G401 (cell line): Measurements from ENCODE around the gene PLEKHA4. TPM values are rescaled to one million over a fixed set of nuclear protein-coding genes. Genes with fewer than 3 reads are reported as not detected.
"Not testable (repeated sequence)": the region's sequence is repeated elsewhere in the genome, so short reads cannot be mapped to it uniquely, and the experiment has no call there.

Experiments used
- DNase-seq: peaks from one replicate; pipeline ENCODE4 v3.0.0-alpha.2; 2015; ENCODE audit warnings: low spot score
- in situ Hi-C: cut with HindIII; loops from 2 replicates; pipeline ENCODE4 v1.10.0; 2016; ENCODE audit warnings: low sequenced_read_pairs, mixed read lengths
- total RNA-seq: library from RNA; depleted of rRNA; stranded (reverse); fragments of >200 nt; shearing (Covaris generic); gene quantifications from 2 replicates; pipeline ENCODE4 v1.2.3, GENCODE V29; 2014; rRNA removed

Gene PLEKHA4, protein sequence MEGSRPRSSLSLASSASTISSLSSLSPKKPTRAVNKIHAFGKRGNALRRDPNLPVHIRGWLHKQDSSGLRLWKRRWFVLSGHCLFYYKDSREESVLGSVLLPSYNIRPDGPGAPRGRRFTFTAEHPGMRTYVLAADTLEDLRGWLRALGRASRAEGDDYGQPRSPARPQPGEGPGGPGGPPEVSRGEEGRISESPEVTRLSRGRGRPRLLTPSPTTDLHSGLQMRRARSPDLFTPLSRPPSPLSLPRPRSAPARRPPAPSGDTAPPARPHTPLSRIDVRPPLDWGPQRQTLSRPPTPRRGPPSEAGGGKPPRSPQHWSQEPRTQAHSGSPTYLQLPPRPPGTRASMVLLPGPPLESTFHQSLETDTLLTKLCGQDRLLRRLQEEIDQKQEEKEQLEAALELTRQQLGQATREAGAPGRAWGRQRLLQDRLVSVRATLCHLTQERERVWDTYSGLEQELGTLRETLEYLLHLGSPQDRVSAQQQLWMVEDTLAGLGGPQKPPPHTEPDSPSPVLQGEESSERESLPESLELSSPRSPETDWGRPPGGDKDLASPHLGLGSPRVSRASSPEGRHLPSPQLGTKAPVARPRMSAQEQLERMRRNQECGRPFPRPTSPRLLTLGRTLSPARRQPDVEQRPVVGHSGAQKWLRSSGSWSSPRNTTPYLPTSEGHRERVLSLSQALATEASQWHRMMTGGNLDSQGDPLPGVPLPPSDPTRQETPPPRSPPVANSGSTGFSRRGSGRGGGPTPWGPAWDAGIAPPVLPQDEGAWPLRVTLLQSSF
- 12.4 and 20.4 TPM in 2 replicates for total RNA-seq

DNA sequence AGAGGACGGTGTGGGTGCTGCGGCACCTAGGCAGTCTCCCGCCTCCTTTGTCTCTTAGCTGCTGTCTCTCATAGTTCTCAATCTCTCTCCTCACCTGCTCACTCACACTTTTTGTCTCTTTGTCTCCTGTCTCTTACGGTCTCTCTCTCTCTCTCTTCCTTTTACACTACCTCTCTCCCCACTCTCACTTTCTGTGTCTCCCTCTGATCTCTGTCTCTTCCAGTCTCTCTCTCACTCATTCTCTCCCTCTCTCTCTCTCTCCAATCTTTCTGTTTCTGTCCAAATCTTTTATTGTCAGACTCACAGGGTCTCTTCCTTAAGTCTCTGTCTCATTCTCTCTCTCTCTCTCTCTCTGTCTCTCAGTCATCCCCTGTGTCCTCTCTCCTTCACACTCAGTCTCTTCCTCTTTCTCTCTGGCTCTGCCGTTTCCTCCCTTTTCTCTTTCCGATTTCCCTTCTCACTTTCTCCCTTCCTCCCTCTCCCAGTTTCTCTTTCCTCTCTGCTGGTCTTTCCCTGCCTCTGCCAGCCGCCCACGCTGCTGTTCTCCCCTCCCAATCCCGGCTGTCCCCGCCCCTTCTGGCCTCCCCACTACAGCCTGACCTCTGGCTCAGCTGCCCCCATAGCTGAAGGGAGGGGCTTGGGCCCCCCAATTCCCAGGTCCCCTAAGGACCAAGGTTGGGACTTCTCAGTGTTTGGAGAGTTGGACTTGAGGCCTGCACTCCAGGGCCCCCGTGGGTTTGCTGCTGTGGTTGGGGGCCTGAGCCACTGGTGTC, at the start of gene PLEKHA4:
Gene PLEKHA4, minus strand, starts transcription at position 504 of the 773 bp plus-strand sequence. CDS start 997 bp downstream, outside the sequence.
- no peak for DNase-seq
- in situ Hi-C loops = no loop called here

DNA sequence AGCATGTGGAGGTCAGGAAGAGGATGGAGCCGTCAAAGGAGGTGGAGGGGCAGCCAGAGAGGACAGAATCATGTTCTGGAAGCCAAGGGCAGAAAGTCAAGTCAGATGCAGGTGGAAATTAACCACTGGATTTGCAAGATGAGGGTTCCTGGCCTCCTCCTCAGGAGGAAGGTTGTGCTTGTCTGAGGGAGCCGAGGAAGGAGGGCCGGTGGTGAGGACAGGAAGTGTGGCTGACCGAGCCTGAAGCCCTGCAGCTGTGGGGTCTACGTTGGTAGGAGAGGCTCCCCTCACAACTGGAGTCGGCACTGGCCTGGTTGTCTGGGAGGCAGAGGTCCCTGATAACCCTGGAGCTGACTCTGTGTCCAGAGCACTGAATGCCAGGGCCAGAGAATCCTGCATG, 49.7 kb upstream of the PLEKHA4 start:
- in situ Hi-C loops = no loop called here
- no peak for DNase-seq

DNA sequence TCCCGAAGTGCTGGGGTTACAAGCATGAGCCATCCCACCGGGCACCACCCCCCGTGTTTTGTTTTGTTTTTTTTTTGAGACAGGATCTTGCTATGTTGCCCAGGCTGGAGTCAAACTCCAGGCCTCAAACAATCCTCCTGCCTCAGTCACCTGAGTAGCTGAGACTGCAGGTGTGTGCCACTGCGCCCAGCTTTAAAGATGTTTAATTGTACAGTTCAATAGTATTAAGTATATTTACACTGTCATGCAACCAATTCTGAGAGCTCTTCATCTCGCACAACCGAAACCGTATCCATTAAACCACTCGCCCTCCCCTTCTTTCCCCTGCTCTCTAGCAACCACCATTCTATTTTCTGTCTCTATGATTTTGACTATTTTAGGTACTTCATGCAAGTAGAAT, 47.3 kb upstream of the PLEKHA4 start:
- in situ Hi-C loops = no loop called here
- no peak for DNase-seq

DNA sequence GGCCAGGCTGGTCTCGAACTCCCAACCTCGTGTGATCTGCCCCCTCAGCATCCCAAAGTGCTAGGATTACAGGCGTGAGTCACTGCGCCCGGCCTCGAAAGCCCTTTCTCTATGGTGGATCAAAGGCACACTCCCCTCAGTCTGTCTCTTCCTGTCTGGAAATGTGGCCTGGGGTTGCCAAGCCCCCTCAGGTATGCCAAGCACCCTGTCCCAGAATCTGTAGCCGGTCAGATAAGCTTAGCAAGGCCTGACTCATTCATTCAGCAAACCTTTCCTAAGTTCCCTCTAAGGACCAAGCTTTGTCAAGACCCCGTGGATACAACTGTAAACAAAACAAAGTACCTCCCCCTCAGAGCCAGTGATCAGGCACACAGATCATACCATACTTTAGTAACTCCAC, 45.8 kb upstream of the PLEKHA4 start:
- in situ Hi-C loops = no loop called here
- DNase-seq = no peak

DNA sequence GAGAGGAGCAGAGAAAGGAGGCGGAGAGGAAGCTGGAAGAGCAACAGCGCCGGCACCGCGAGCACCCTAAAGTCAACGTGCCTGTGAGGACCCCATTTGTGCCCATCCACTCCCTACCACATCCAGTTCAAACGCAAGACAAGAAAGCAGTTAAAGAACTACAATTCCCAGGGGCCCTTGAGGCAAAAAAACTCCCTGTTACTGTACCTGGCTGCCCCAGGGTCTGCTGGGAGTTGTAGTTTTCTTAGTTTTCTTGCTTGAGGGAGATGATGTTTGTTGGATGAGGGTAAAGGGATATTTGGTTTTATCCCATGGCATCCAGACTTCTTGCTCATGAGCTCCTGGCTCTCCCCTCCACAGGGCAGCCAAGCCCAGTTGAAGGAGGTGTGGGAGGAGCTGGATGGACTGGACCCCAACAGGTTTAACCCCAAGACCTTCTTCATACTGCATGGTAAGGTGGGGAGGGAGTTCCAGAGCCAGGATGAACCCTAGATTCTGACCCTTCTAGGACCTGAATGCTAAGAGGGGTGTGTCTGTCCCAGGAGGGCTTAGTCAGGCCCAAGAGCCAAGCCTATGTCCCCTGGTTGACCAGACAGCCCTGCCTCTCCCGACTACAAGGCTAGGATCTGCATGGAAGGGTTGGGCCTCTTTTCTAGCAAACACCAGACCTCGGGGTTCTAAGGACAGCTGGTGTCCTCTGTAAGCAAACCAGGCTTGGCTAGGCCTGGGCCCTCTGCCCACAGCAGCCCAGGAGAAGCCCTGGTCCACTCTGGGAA, 44.9 kb upstream of the PLEKHA4 start:
- in situ Hi-C loops = no loop called here
- peak; percentile 46 for DNase-seq

DNA sequence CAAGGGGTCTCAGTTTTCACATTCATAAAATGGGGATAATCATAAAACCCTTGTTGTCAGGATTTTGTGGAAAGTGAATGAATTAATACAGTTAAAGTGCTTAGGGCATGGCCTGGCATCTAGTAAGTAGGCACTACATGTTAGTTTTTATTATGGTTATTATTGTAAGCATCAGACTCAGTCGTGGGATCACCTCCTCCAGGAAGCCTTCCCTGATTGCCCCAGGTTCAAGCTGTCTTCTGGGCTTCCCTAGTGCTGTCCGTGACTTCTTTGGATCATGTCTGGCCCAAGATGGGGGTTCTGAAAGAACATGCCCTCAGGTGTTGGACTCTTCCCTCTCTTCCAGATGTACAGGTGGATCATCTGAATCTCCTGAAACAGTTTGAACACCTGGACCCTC, 42.4 kb upstream of the PLEKHA4 start:
- no peak for DNase-seq
- in situ Hi-C loops = no loop called here

DNA sequence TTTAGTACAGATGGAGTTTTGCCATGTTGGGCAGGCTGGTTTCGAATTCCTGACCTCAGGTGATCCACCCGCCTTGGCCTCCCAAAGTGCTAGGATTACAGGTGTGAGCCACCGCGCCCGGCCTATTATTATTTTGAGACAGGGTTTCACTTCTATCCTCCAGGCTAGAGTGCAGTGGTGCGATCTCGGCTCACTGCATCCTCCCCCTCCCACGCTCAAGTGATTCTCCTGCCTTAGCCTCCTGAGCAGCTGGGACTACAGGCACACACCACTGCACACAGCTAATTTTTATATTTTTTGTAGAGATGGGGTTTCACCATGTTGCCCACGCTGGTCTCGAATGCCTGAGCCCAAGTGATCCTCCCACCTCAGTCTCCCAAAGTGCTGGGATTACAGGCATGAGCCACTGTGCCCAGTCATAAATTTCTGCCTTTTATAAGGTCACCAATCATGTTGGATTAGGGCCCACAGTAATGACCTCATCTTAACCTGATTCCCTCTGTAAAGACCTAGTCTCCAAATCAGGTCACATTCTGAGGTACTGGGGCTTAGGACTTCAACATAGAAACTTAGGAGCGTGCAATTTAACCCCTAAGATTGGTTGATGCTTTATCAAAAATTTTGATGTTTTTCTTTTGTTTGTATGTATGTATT, 41.1 kb upstream of the PLEKHA4 start:
- in situ Hi-C loops = loop anchor here (10.0 kb wide), 1 partner anchor 115 kb away; no protein-coding TSS in a partner anchor

DNA sequence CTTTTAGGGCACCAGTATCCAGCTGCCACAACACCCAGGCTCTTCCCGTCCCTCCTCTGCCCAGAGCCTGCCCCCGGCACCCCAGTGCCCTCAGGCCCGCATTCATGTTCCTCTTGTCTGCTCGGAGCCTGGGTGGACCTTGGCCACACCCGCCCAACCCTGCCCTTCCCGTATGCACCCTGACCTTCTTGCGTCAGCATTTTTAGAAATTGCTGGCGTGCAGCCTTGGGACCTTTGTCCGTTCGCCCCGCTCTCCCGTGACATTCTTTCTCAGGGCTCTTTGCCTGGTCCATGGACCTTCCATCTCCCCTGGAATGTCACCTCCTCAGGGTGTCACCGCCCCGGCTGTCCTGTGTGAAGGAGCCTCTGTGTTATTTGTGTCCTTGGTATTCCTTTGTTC, 39.3 kb upstream of the PLEKHA4 start:
- DNase-seq = no peak
- in situ Hi-C loops = loop anchor here (10.0 kb wide), 1 partner anchor 113 kb away; no protein-coding TSS in a partner anchor

More for the DNA sequence above, 41.1 kb upstream of the PLEKHA4 start:
- not testable (repeated sequence) for DNase-seq

DNA sequence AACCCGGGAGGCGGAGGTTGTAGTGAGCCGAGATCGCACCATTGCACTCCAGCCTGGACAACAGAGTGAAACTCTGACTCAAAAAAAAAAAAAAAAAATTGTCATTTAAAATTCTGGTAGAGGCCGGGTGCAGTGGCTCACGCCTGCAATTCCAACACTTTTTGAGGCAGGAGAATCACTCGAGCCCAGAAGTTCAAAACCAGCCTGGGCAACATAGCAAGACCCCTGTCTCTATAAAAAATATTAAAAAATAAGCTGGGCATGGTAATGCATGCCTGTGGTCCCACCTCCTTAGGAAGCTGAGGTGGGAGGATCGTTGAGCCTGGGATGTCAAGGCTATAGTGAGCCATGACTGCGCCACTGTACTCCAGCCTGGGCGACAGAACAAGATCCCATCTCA, 37.9 kb upstream of the PLEKHA4 start:
- in situ Hi-C loops = loop anchor here (10.0 kb wide), 1 partner anchor 112 kb away; no protein-coding TSS in a partner anchor
- DNase-seq = no peak

DNA sequence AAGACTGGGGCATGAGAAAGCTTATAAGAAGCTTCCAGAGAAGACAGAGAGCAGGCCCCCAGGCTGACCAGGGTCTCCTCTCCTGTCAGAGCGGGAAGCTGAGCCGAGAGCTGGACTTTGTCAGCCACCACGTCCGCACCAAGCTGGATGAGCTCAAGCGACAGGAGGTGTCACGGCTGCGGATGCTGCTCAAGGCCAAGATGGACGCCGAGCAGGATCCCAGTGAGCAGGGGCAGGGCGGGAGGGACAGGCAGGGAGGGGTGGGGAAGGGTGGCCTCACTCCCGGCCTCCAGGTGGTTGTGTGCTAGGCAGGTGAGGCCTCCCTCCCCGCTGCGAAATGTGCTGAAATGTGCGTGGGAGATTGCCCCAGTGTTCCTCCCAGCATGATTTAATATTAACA, 37.2 kb upstream of the PLEKHA4 start:
- no peak for DNase-seq
- in situ Hi-C loops = loop anchor here (10.0 kb wide), 1 partner anchor 111 kb away; no protein-coding TSS in a partner anchor

DNA sequence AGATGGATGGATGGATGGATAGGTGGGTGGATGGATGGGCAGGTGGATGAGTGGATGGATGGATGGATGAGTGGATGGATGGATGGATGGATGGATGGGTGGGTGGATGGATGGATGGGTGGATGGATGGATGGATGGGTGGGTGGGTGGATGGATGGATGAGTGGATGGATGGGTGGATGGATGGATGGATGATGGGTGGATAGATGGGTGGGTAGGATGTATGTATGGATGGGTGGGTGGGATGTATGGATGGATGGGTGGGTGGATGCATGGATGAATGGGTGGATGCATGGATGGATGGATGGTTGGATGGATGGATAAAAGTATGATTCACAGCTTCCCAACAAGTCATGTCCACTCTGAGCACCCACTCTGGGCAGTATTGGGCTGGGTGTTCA, 35.4 kb upstream of the PLEKHA4 start:
- DNase-seq = not testable (repeated sequence)
- in situ Hi-C loops = loop anchor here (10.0 kb wide), 1 partner anchor 109 kb away; no protein-coding TSS in a partner anchor

DNA sequence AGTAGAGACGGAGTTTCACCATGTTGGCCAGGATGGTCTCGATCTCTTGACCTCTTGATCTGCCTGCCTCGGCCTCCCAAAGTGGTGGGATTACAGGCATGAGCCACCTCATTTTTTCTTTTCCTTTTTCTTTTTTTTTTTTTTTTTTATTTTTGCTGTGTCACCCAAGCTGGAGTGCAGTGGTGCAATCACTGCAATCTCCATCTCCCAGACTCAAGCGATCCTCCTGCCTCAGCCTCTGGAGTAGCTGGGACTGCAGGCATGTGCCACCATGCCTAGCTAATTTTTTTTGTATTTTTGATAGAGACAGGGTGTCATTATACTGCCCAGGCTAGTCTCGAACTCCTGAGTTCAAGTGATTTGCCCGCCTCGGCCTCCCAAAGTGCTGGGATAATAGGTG, 33.9 kb upstream of the PLEKHA4 start:
- in situ Hi-C loops = loop anchor here (10.0 kb wide), 1 partner anchor 107 kb away; no protein-coding TSS in a partner anchor
- not testable (repeated sequence) for DNase-seq

DNA sequence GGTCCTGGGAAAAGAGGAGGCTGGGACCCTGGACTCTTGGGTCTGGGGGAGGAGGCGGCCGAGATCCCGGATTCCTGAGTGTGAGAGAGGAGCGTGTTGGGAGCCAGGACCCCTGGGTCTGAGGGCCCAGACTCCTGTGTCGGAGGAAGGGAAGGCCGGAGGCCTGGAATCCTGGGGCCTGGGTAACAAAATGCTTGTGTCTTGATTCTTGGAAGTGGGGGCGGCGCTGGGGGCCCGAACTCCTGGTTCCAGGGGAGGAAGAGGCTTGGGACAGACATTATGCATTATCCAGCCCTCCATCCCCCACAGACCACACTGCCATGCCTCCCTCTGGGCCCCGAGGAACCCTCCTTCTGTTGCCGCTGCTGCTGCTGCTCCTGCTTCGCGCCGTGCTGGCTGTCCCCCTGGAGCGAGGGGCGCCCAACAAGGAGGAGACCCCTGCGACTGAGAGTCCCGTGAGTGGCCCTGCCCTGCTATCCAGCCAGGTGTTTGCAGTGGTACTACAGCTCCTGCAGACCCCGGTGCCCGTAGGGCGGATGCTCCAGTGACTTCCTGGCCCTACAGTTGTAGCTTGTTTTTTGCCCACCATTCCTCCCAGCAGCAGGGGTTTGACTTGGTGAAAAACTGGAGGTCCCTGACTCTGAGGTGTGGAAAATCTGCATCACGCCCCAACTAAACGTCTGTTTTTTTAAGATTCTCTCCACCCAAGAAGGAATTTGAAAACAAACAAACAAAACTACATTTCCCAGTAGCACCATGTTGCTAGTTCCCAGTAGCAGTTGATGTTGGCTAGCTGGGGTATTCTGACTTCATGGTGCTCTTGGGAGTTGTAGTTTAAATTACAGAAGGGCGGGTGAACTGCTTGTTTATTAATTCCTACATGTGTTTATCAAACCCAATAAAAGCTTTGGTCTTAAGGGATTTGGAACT, 32.3 kb upstream of the PLEKHA4 start:
- in situ Hi-C loops = loop anchor here (10.0 kb wide), 1 partner anchor 106 kb away; no protein-coding TSS in a partner anchor
- DNase-seq = peak; percentile 62

DNA sequence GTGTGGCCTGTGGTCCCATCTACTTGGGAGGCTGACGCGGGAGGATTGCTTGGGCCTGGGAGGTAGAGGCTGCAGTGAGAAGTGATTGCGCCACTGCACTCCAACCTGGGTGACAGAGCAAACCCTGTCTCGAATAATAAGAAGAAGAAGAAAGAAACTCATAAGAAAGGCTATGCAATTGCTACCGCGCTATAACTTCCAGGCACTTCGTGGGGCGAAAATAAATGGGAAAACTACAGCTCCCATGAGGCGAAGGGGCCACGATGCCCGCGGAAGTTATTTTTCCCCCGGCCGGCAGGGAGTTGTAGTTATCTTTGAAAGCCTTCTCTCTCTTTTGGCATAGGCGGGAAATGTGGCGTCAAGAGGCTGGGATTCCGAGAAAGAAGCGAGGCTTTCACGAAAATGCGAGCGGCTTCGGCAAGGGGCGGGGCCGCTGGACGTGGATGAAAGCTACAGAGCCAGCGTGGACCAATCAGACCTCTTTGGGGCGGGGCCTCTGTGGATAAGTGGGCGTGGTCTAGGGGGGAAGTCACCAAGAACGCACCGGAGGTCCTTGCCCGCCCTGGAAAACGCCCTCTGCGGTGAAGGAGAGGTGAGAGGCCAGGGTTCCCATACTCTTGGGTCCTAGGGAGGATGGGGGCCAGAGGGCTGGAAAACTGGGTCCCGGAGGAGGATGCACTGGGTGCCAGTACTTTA, 31.5 kb upstream of the PLEKHA4 start, which contains the start of gene NUCB1:
Gene NUCB1, plus strand, starts transcription at position 532 of the 696 bp plus-strand sequence. CDS start 485 bp downstream, outside the sequence.
- peak; percentile 99 for DNase-seq
- in situ Hi-C loops = loop anchor here (10.0 kb wide), 1 partner anchor 105 kb away; no protein-coding TSS in a partner anchor

DNA sequence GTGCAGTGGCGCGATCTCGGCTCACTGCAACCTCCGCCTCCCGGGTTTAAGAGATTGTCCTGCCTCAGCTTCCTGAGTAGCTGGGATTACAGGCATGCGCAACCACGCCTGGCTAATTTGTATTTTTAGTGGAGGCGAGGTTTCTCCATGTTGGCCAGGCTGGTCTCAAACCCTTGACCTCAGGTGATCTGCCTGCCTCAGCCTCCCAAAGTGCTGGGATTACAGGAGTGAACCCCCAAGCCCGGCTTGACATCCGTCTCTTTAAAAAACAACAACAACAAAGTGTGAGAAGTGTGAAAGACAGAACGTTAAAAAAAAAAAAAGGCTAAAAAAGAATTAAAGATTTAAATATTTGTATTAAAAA, 31.0 kb upstream of the PLEKHA4 start:
- DNase-seq, in situ Hi-C loops: not testable (repeated sequence)

DNA sequence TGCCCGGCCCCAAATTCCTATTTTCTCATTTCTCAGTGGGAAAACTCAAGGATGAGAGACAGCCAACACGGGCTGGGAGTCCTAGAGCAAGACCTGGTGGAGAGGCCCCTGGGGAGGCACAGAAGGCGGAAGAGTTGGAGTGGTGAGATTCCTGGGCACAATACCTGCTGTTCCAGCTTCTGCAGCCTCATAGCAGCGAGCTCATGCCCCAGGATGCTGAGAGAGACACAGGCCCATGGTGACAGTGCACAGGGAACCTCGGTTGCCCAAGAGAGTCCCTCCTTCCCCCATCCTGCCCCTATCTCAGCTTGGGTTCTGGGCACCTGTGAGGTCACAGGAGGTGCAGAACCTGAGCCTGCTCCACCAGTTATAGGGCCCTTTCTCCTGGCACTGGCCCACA, 28.8 kb upstream of the PLEKHA4 start:
- DNase-seq = no peak
- in situ Hi-C loops = no loop called here
